Heart right ventricle (tissue), 16 donors: ENCODE measurements around the gene ACOXL. TPM values are rescaled to one million over a fixed set of nuclear protein-coding genes. Genes with fewer than 3 reads are reported as not detected.

ENCODE experiments used
- ATAC-seq, 8 donors: fragments of 200-7000 bp; cut with Tn5 transposase; one replicate each; pipeline ENCODE4 v1.9.1; 2020; ENCODE audit warnings: mild to moderate bottlenecking in 8 of 8, moderate library complexity in 8 of 8, moderate number of reproducible peaks in 1 of 8
- DNase-seq, 2 donors: peaks; one replicate each; pipeline ENCODE4 v3.0.0-alpha.2; 2020
- H3K27ac ChIP-seq, 10 donors: fragments of 200-600 bp; sonication (generic) in 2 of 10; one replicate each; pipeline versions ENCODE4 v1.5.0 to v1.8.0; 2020 to 2022; ENCODE audit warnings: mild to moderate bottlenecking in 3 of 10
- H3K27me3 ChIP-seq, 7 donors: fragments of 200-600 bp; one replicate each; pipeline ENCODE4 v1.8.0; 2021 to 2022; ENCODE audit warnings: mild to moderate bottlenecking in 2 of 7
- H3K36me3 ChIP-seq, 9 donors: fragments of 200-600 bp; sonication (generic) in 1 of 9; one replicate each; pipeline versions ENCODE4 v1.5.0 to v1.8.0; 2020 to 2022; ENCODE audit warnings: mild to moderate bottlenecking in 2 of 9
- H3K4me1 ChIP-seq, 9 donors: fragments of 200-600 bp; sonication (generic) in 1 of 9; one replicate each; pipeline versions ENCODE4 v1.5.0 to v1.8.0; 2020 to 2022; ENCODE audit warnings: mild to moderate bottlenecking in 4 of 9
- H3K4me3 ChIP-seq, 10 donors: fragments of 200-600 bp; sonication (generic) in 2 of 10; one replicate each; pipeline versions ENCODE4 v1.5.0 to v1.8.0; 2020 to 2022; ENCODE audit warnings: mild to moderate bottlenecking in 7 of 10, moderate library complexity in 2 of 10
- H3K9me3 ChIP-seq, 11 donors: fragments of 200-600 bp in 10 of 11; sonication (generic) in 2 of 11; one replicate each; pipeline versions ENCODE4 v1.5.0 to v1.8.0; 2013 to 2022; ENCODE audit warnings: mild to moderate bottlenecking in 2 of 11, control low read depth in 1 of 11, moderate library complexity in 1 of 11
- CTCF ChIP-seq, 9 donors: fragments of 200-600 bp; sonication (generic) in 2 of 9; IDR thresholded peaks; one replicate each; pipeline versions ENCODE4 v1.5.0 to v1.8.0; 2021 to 2022; ENCODE audit warnings: antibody characterized with exemption in 9 of 9, mild to moderate bottlenecking in 5 of 9, moderate library complexity in 1 of 9
- WGBS, 2 donors: extraction: QIAGEN DNeasy Blood & Tissue Kit; methylation state at CpG; one replicate each; pipeline ENCODE4 v1.1.7; 2013; ENCODE audit warnings: inconsistent platforms in 1 of 2; 5-methylcytosine and 5-hydroxymethylcytosine counted together
- intact Hi-C, 10 donors: fragments of 100-400 bp; cut with DNase I; formaldehyde crosslinking; loops; one replicate each; pipeline versions ENCODE4 v1.11.1 to v1.14.2; 2022
- polyA plus RNA-seq, 2 donors: library from polyadenylated mRNA; stranded (reverse); fragments of 200-250 nt; gene quantifications; one replicate each; pipeline ENCODE4 v1.2.3, GENCODE V29; 2013
- total RNA-seq, 10 donors: library from RNA; stranded (reverse); fragmentation: NEBNext Ultra II Directional in 3 of 10; extraction: Animal tissue kit (Norgen Biotek cat#: 25700) in 3 of 10; gene quantifications; one replicate each; pipeline versions ENCODE4 v1.2.1 to v1.2.4, GENCODE V29; 2021 to 2023
- donor health status: Arrhythmogenic right ventricular cardiomyopathy.
- donor health status: ischemic (EF 13 %, LVEDD 7.1; RV severe dilation, severe dysfunction).
- donor health status: healthy with polysubstance abuse.
- donor health status: DM: no; HTN: yes; CAD: no.
- donor health status: DM: no; HTN: no; CAD: no.
- donor health status: ischemic (EF 25% LVEDD 6.9; RV normal size, moderate dysfunction).
- donor health status: ischemic (EF 25% LVEDD 5.7; RV mildly dilated, moderate dysfunction).
- donor health status: healthy.
- donor health status: DM: yes; HTN: yes; CAD: no.
- donor health status: Ischemic cardiomyopathy.
- donor health status: ischemic (EF 35%, LVEDD 5.7; RV mildly dilated, moderate dysfunction).
- donor health status: nonischemic (EF 11% LVEDD 7.7; RV severe dilation, severe dysfunction).
- donor health status: DM: yes; HTN: yes; CAD: no.
- donor health status: PGD.
- donor health status: ischemic (EF 29% LVEDD 5.4; RV normal size, mild dysfunction).
- donor health status: nonischemic (EF 23%, LVEDD 6.1; RV moderate dilation, normal function).

Gene ACOXL
- total and polyA plus RNA-seq, 12 donors = not detected

GRCh38 chr2:110919738-110920137 is 187.4 kb downstream of the ACOXL start:
- no peak for TF ChIP-seq CTCF (IDR thresholded peaks at IDR 0.05)
- Histone ChIP-seq H3K36me3 (no peaks in the 10 kb centered on the region), H3K4me3 (no peak overlapping the region), H3K27ac (no peak overlapping the region), H3K4me1 (no peaks in the 10 kb centered on the region), H3K27me3 (no peaks in the 10 kb centered on the region), H3K9me3 (peaks cover 0 to 22% (median 0%) of the 10 kb centered on the region in 11 donors)
- ATAC-seq = no peak
- DNase-seq = no peak
- 99 to 100% methylated on average over 1 of the region's 1 CpG for WGBS, 2 donors
- intact Hi-C loops = loop anchor here in 1 of 10 donors (10.0 kb wide), 1 partner anchor 65 kb away; no protein-coding TSS in a partner anchor

GRCh38 chr2:110925479-110925878 is 193.1 kb downstream of the ACOXL start:
- intact Hi-C loops = loop anchor here in 1 of 10 donors (10.0 kb wide), 1 partner anchor 59 kb away; no protein-coding TSS in a partner anchor
- Histone ChIP-seq H3K4me1 (no peaks in the 10 kb centered on the region), H3K36me3 (no peaks in the 10 kb centered on the region), H3K4me3 (no peak overlapping the region), H3K27me3 (no peaks in the 10 kb centered on the region), H3K27ac (no peak overlapping the region), H3K9me3 (peaks cover 0 to 17% (median 9%) of the 10 kb centered on the region in 11 donors)
- no peak for DNase-seq
- no peak for TF ChIP-seq CTCF (IDR thresholded peaks at IDR 0.05)
- ATAC-seq = no peak

GRCh38 chr2:110927526-110927925 is 195.2 kb downstream of the ACOXL start:
- WGBS, 2 donors = 86 to 89% methylated on average over 3 of the region's 3 CpGs
- Histone ChIP-seq H3K27me3 (no peaks in the 10 kb centered on the region), H3K36me3 (no peaks in the 10 kb centered on the region), H3K9me3 (peaks cover 0 to 19% (median 9%) of the 10 kb centered on the region in 11 donors), H3K27ac (no peak overlapping the region), H3K4me1 (peaks cover 0 to 6% (median 0%) of the 10 kb centered on the region in 9 donors), H3K4me3 (no peak overlapping the region)
- intact Hi-C loops = loop anchor here in 1 of 10 donors (10.0 kb wide), 1 partner anchor 57 kb away; no protein-coding TSS in a partner anchor
- no peak for ATAC-seq
- DNase-seq = no peak
- no peak for TF ChIP-seq CTCF (IDR thresholded peaks at IDR 0.05)

- TF ChIP-seq CTCF (IDR thresholded peaks at IDR 0.05) = no peak
- Histone ChIP-seq H3K9me3 (peaks cover 0 to 19% (median 9%) of the 10 kb centered on the region in 11 donors), H3K4me1 (peaks cover 0 to 6% (median 0%) of the 10 kb centered on the region in 9 donors), H3K36me3 (no peaks in the 10 kb centered on the region), H3K4me3 (no peak overlapping the region), H3K27me3 (no peaks in the 10 kb centered on the region), H3K27ac (no peak overlapping the region)
- DNase-seq = no peak
- WGBS, 2 donors = 91 to 93% methylated on average over 1 of the region's 1 CpG
- intact Hi-C loops = loop anchor here in 1 of 10 donors (10.0 kb wide), 1 partner anchor 55 kb away; no protein-coding TSS in a partner anchor
- no peak for ATAC-seq
These were observed 197.2 kb downstream of the ACOXL start for GRCh38 chr2:110929528-110929927.
